Measurements from ENCODE around the gene DOCK6.

GRCh38 chr19:11300811-11301120, 38.4 kb upstream of the DOCK6 start:
- TF ChIP-seq CTCF (IDR thresholded peaks at IDR 0.05) (no peak), POLR2A (IDR thresholded peaks at IDR 0.05) (no peak)
